ENCODE measurements around the gene DDX39B.

DNA sequence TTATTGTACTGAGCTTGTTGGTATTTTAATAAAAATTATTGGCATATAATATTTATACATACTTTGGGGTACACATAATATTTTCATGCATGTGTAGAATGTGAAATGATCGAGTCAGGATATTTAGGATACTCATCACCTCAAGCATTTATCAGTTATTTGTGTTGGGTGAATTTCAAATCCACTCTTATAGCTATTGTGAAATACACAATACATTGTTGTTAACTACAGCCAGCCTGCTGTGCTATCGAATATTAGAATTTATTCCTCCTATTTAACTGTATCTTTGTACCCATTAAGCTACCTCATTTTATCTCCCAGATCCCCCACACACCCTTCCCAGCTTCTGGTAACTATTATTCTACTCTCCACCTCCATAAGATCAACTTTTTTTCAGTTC, 58.4 kb downstream of the DDX39B start:
- TF ChIP-seq, protein P1, sequence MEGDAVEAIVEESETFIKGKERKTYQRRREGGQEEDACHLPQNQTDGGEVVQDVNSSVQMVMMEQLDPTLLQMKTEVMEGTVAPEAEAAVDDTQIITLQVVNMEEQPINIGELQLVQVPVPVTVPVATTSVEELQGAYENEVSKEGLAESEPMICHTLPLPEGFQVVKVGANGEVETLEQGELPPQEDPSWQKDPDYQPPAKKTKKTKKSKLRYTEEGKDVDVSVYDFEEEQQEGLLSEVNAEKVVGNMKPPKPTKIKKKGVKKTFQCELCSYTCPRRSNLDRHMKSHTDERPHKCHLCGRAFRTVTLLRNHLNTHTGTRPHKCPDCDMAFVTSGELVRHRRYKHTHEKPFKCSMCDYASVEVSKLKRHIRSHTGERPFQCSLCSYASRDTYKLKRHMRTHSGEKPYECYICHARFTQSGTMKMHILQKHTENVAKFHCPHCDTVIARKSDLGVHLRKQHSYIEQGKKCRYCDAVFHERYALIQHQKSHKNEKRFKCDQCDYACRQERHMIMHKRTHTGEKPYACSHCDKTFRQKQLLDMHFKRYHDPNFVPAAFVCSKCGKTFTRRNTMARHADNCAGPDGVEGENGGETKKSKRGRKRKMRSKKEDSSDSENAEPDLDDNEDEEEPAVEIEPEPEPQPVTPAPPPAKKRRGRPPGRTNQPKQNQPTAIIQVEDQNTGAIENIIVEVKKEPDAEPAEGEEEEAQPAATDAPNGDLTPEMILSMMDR (IDR thresholded peaks at IDR 0.05; ENCODE audit: low read depth, low read length), result no peak
- TF ChIP-seq POLR2A (IDR thresholded peaks at IDR 0.05; ENCODE audit: extremely low read depth, insufficient read length) (no peak), MYC (IDR thresholded peaks at IDR 0.05; ENCODE audit: low read depth, low read length) (no peak)
- TF ChIP-seq, protein P2, sequence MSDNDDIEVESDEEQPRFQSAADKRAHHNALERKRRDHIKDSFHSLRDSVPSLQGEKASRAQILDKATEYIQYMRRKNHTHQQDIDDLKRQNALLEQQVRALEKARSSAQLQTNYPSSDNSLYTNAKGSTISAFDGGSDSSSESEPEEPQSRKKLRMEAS (IDR thresholded peaks at IDR 0.05; ENCODE audit: low read depth, low read length), result no peak

Data from NB4 (cell line).